ENCODE data around the gene TLK1.

TLK1 gene

GRCh38 chr2:171160119-171160955 is at the start of gene TLK1:
TSS of gene TLK1 (minus strand) at chr2:171160893. CDS start at chr2:171160428, 465 bp downstream.
- DNase-seq (ENCODE audit: low read depth): peak; percentile 72

- DNase-seq (ENCODE audit: low read depth): no peak
Observed at GRCh38 chr2:171210216-171210863, 49.6 kb upstream of the TLK1 start.

GRCh38 chr2:171208657-171209056 is 48.0 kb upstream of the TLK1 start:
- no peak for DNase-seq (ENCODE audit: low read depth)

- no peak for DNase-seq (ENCODE audit: low read depth)
Observed at GRCh38 chr2:171206422-171207115, 45.9 kb upstream of the TLK1 start.

GRCh38 chr2:171205551-171205950 is 44.9 kb upstream of the TLK1 start:
- DNase-seq (ENCODE audit: low read depth): no peak

GRCh38 chr2:171201767-171202166 is 41.1 kb upstream of the TLK1 start:
- no peak for DNase-seq (ENCODE audit: low read depth)

GRCh38 chr2:171201271-171201670 is 40.6 kb upstream of the TLK1 start:
- no peak for DNase-seq (ENCODE audit: low read depth)

GRCh38 chr2:171200469-171200868 is 39.8 kb upstream of the TLK1 start:
- no peak for DNase-seq (ENCODE audit: low read depth)

GRCh38 chr2:171191021-171191420 is 30.3 kb upstream of the TLK1 start:
- no peak for DNase-seq (ENCODE audit: low read depth)

- no peak for DNase-seq (ENCODE audit: low read depth)
Observed at GRCh38 chr2:171187819-171188218, 27.1 kb upstream of the TLK1 start.

GRCh38 chr2:171187177-171187576 is 26.5 kb upstream of the TLK1 start:
- no peak for DNase-seq (ENCODE audit: low read depth)

- no peak for DNase-seq (ENCODE audit: low read depth)
Observed at GRCh38 chr2:171185941-171186340, 25.2 kb upstream of the TLK1 start.

GRCh38 chr2:171185165-171185818 is 24.6 kb upstream of the TLK1 start:
- no peak for DNase-seq (ENCODE audit: low read depth)

GRCh38 chr2:171181064-171182049 is 20.7 kb upstream of the TLK1 start:
- no peak for DNase-seq (ENCODE audit: low read depth)

- DNase-seq (ENCODE audit: low read depth): no peak
Observed at GRCh38 chr2:171180229-171180930, 19.7 kb upstream of the TLK1 start.

- no peak for DNase-seq (ENCODE audit: low read depth)
Observed at GRCh38 chr2:171178993-171179392, 18.3 kb upstream of the TLK1 start.

- no peak for DNase-seq (ENCODE audit: low read depth)
Observed at GRCh38 chr2:171176516-171176915, 15.8 kb upstream of the TLK1 start.

- DNase-seq (ENCODE audit: low read depth): no peak
Observed at GRCh38 chr2:171174075-171174474, 13.4 kb upstream of the TLK1 start.

- no peak for DNase-seq (ENCODE audit: low read depth)
Observed at GRCh38 chr2:171173087-171173486, 12.4 kb upstream of the TLK1 start.

GRCh38 chr2:171171808-171172207 is 11.1 kb upstream of the TLK1 start:
- DNase-seq (ENCODE audit: low read depth): no peak

GRCh38 chr2:171169839-171170238 is 9.1 kb upstream of the TLK1 start:
- no peak for DNase-seq (ENCODE audit: low read depth)

All from activated T-helper 1 cell treated with Interleukin-2 at 50 U/mL for 16 hours (primary cell).